ENCODE results near the gene POLR2E. TPM values are rescaled to one million over a fixed set of nuclear protein-coding genes. Genes with fewer than 3 reads are reported as not detected.

Gene POLR2E
- total and polyA plus RNA-seq, 2 of the 13 experiments (the other 11 are each of a cell fraction or from before 2014, with no cell fraction given), result 140 to 272 TPM

GRCh38 chr19:1103708-1104310 lies 8.6 kb upstream of the POLR2E start, which contains the start of gene GPX4 (continued):
- TF ChIP-seq ZNF317 (CRISPR knock-in tag; IDR thresholded peaks at IDR 0.05) (no peak), FLYWCH1 (CRISPR knock-in tag; IDR thresholded peaks at IDR 0.05) (no peak), TFAP4 (IDR thresholded peaks at IDR 0.05; ENCODE audit: borderline replicate concordance, low read depth) (no peak), SETDB1 (CRISPR knock-in tag; IDR thresholded peaks at IDR 0.05; ENCODE audit: borderline replicate concordance) (no peak), MLLT10 (CRISPR knock-in tag; IDR thresholded peaks at IDR 0.05) (no peak), DZIP1 (CRISPR knock-in tag; IDR thresholded peaks at IDR 0.05) (no peak), GPBP1L1 (CRISPR knock-in tag; IDR thresholded peaks at IDR 0.05) (no peak), SMAD1 (CRISPR knock-in tag; IDR thresholded peaks at IDR 0.05; ENCODE audit: borderline replicate concordance, low read depth) (peak; percentile 71; the same call in 1 of the 2 replicates), NFRKB (IDR thresholded peaks at IDR 0.05) (no peak), KDM2A (CRISPR knock-in tag; IDR thresholded peaks at IDR 0.05; ENCODE audit: borderline replicate concordance, low read depth) (no peak), PRDM4 (CRISPR knock-in tag; IDR thresholded peaks at IDR 0.05; ENCODE audit: borderline replicate concordance) (no peak), GLI4 (CRISPR knock-in tag; IDR thresholded peaks at IDR 0.05; ENCODE audit: borderline replicate concordance) (no peak), CBX5 (CRISPR knock-in tag; IDR thresholded peaks at IDR 0.05; ENCODE audit: borderline replicate concordance) (no peak), ZNF136 (CRISPR knock-in tag; IDR thresholded peaks at IDR 0.05; ENCODE audit: low read depth) (no peak), HINFP (CRISPR knock-in tag; IDR thresholded peaks at IDR 0.05; ENCODE audit: low read depth) (no peak), HOXD1 (CRISPR knock-in tag; IDR thresholded peaks at IDR 0.05) (no peak), ZZZ3 (CRISPR knock-in tag; IDR thresholded peaks at IDR 0.05; ENCODE audit: borderline replicate concordance) (no peak), ZNF772 (CRISPR knock-in tag; IDR thresholded peaks at IDR 0.05) (peak; percentile 34; the same call in 1 of the 2 replicates), KAT2B (IDR thresholded peaks at IDR 0.05; ENCODE audit: borderline replicate concordance, low read depth, low read length) (no peak), ZBTB7A (CRISPR knock-in tag; IDR thresholded peaks at IDR 0.05) (peak; percentile 90; the same call in 1 of the 2 replicates), GATAD1 (CRISPR knock-in tag; IDR thresholded peaks at IDR 0.05) (0 out of 2 replicates have a peak, but pooled peaks have one; percentile 29), CENPX (CRISPR knock-in tag; IDR thresholded peaks at IDR 0.05) (no peak)
